Ovary (tissue), 9 donors: ENCODE results near the gene RDX. TPM values are rescaled to one million over a fixed set of nuclear protein-coding genes. Genes with fewer than 3 reads are reported as not detected.

ENCODE experiments used
- DNase-seq, 5 donors: peaks; one replicate each; pipeline ENCODE4 v3.0.0-alpha.2; 2019 to 2020
- H3K27ac ChIP-seq, 2 donors: fragments of 200-600 bp; one replicate each; pipeline versions ENCODE4 v1.5.1 to v1.8.0; 2019 to 2022
- H3K27me3 ChIP-seq: fragments of 200-600 bp; one replicate; pipeline ENCODE4 v1.8.0; 2022
- H3K36me3 ChIP-seq: fragments of 200-600 bp; sonication (generic); one replicate; pipeline ENCODE4 v1.5.1; 2019
- H3K4me1 ChIP-seq: one replicate; pipeline ENCODE4 v1.8.1; 2013; ENCODE audit warnings: mild to moderate bottlenecking, moderate library complexity; ENCODE audit not compliant: insufficient read depth
- H3K4me3 ChIP-seq: fragments of 200-600 bp; sonication (generic); one replicate; pipeline ENCODE4 v1.5.1; 2017
- H3K9me3 ChIP-seq, 2 donors: fragments of 200-600 bp in 1 of 2; sonication (generic) in 1 of 2; one replicate each; pipeline versions ENCODE4 v1.5.1 to v1.8.1; 2013 to 2019; ENCODE audit warnings: mild to moderate bottlenecking in 1 of 2, moderate library complexity in 1 of 2
- EP300 ChIP-seq: sonication (generic); formaldehyde crosslinking; IDR thresholded peaks from one replicate; pipeline ENCODE4 v1.6.1; 2017; ENCODE audit warnings: antibody characterized with exemption
- POLR2A ChIP-seq: fragments of 450-650 bp; IDR thresholded peaks from one replicate; pipeline ENCODE4 v1.6.1; 2017; ENCODE audit warnings: antibody characterized with exemption, mild to moderate bottlenecking, moderate library complexity
- WGBS, 3 donors: extraction: QIAGEN DNeasy Blood & Tissue Kit in 1 of 3; methylation state at CpG; one replicate each; pipeline versions ENCODE4 v1.1.5 to v1.1.7; 2013 to 2017; 5-methylcytosine and 5-hydroxymethylcytosine counted together
- intact Hi-C, 4 donors: fragments of 100-400 bp; cut with DNase I; formaldehyde crosslinking; loops; one replicate each; pipeline versions ENCODE4 v1.11.0 to v1.15.1; 2022 to 2023
- polyA plus RNA-seq, 2 donors: library from polyadenylated mRNA; stranded (reverse); fragments of 200-250 nt in 1 of 2; fragments of 350-450 nt in 1 of 2; fragmentation: Illumina TruSeq in 1 of 2; extraction: RNeasy Lipid Tissue Mini Kit (QIAGEN cat#74804) in 1 of 2; gene quantifications; one replicate each; pipeline ENCODE4 v1.2.3, GENCODE V29; 2013 to 2014
- total RNA-seq, 7 donors: library from RNA; depleted of rRNA in 2 of 7; stranded (reverse); fragments of >200 nt in 2 of 7; fragmentation: NEBNext Ultra II Directional in 3 of 7; extraction: Animal tissue kit (Norgen Biotek cat#: 25700) in 3 of 7; gene quantifications; one replicate each; pipeline versions ENCODE4 v1.1.0 to v1.2.4, GENCODE V29; 2016 to 2023
- TF ChIP-seq, protein P1 (sequence below), 3 donors: fragments of 450-650 bp in 2 of 3; fragments of 200-600 bp in 1 of 3; IDR thresholded peaks; one replicate each; pipeline versions ENCODE4 v1.5.1 to v1.8.0; 2016 to 2022; ENCODE audit warnings: antibody characterized with exemption in 3 of 3, mild to moderate bottlenecking in 1 of 3
- donor health status: DM: no; HTN: no; CAD: no; lungs with moderate emphysema.
- donor health status: DM: no; HTN: no; CAD: no.
- donor health status: Bipolar disorder and iron deficiency.
- donor health status: DM: yes; HTN: yes; CAD: no.
- donor health status: DM: no; HTN: no; CAD: no.
- donor health status: DM: yes; HTN: yes; CAD: no.

RDX gene
- total and polyA plus RNA-seq, 9 donors = 40.0 to 175 (median 126) TPM

DNA sequence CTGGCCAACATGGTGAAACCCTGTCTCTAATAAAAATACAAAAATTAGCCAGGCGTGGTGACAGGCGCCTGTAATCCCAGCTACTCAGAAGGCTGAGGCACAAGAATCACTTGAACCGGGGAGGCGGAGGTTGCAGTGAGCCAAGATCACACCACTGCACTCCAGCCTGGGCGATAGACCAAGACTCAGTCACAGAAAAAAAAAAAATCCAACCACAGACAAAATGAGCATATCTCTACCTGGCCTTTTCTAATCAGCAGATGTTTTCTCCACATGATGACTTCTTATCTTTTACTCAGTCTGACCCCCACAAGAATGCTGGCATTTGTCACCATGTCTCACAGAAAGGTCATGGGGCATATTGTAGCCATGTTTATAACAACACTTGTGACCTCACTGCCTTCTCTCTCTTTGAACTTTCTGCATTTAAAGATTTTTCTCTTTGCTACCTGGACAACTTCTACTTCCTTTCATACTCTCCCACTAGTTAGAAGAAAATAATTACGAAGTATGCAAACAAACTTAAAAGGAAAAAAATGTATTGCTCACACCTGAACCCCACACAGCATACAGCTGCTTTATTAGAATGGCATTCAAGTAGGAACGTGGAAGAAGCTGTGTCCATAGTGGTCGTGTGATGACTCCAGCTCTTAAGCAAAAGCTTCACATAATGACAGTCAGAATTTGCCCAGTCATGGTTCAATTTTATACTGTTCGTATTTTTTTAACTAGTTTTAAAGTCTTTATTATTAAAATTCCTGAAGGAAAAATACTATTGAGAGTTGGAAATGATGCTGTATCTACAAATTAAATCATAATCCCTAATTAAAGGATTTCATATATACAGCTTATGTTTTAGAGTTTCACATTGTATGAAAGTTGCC, 137.9 kb downstream of the RDX start:
- no peak for DNase-seq
- intact Hi-C loops = no loop called here
- WGBS, 3 donors = 89 to 95% (median 93%) methylated on average over 9 of the region's 9 CpGs
- H3K27ac ChIP-seq = no peak overlapping the region
- no peaks in the 10 kb centered on the region for H3K9me3 ChIP-seq
- H3K4me1 ChIP-seq = no peaks in the 10 kb centered on the region
- H3K27me3 ChIP-seq = no peaks in the 10 kb centered on the region
- H3K36me3 ChIP-seq = no peaks in the 10 kb centered on the region
- no peak overlapping the region for H3K4me3 ChIP-seq
- no peak for TF ChIP-seq EP300
- TF ChIP-seq, protein P1, sequence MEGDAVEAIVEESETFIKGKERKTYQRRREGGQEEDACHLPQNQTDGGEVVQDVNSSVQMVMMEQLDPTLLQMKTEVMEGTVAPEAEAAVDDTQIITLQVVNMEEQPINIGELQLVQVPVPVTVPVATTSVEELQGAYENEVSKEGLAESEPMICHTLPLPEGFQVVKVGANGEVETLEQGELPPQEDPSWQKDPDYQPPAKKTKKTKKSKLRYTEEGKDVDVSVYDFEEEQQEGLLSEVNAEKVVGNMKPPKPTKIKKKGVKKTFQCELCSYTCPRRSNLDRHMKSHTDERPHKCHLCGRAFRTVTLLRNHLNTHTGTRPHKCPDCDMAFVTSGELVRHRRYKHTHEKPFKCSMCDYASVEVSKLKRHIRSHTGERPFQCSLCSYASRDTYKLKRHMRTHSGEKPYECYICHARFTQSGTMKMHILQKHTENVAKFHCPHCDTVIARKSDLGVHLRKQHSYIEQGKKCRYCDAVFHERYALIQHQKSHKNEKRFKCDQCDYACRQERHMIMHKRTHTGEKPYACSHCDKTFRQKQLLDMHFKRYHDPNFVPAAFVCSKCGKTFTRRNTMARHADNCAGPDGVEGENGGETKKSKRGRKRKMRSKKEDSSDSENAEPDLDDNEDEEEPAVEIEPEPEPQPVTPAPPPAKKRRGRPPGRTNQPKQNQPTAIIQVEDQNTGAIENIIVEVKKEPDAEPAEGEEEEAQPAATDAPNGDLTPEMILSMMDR (IDR thresholded peaks at IDR 0.05) = no peak
- no peak for TF ChIP-seq POLR2A

DNA sequence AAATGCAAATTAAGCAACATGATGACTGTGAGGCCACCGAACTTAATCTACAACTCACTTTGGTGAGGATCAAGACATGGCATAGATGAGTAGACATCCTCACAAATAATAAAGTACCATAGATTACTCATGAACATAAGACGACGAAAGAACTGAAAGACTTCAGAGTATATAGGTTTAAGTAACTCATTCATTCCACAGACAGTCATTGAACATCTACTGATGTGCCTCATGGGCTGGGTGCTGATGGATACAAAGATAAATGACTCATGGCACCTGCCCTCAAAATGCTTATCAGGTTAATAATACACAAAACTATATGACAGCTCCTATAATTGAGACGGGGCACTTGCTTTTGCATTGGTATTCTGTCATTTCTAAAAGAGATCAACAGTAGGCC, 139.9 kb downstream of the RDX start:
- TF ChIP-seq, protein P1 (IDR thresholded peaks at IDR 0.05) = no peak
- TF ChIP-seq POLR2A (no peak), EP300 (no peak)
- WGBS, 3 donors = 95 to 98% (median 97%) methylated on average over 4 of the region's 4 CpGs
- no peak overlapping the region for H3K4me3 ChIP-seq

DNA sequence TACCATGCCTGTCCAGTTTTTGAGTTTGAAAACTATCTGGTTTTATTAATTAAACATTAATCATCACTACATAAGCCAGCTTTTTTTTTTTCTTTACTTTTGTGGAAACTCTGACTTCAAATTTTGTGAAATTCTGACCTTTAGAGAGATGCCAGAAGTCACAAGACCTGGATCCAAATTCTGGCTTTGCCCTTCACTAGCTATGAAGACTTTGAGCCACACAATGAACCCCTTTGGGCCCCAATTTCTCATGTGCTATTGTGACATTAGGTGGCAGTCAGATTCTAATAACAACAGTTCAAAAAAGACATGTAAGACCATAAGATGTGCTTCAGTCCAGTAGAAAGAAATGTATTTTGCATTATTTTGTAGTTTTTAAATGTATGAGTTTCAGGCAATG, 142.9 kb downstream of the RDX start:
- peaks cover 3% of the 10 kb centered on the region for H3K4me1 ChIP-seq
- no peak for TF ChIP-seq EP300
- TF ChIP-seq, protein P1 (IDR thresholded peaks at IDR 0.05) = no peak
- no peak for TF ChIP-seq POLR2A
- H3K9me3 ChIP-seq = no peaks in the 10 kb centered on the region
- no peak for DNase-seq
- H3K4me3 ChIP-seq = no peak overlapping the region
- intact Hi-C loops = no loop called here
- H3K36me3 ChIP-seq = no peaks in the 10 kb centered on the region
- H3K27ac ChIP-seq = no peak overlapping the region
- no peaks in the 10 kb centered on the region for H3K27me3 ChIP-seq

More for the DNA sequence above, 139.9 kb downstream of the RDX start:
- no peaks in the 10 kb centered on the region for H3K27me3 ChIP-seq
- no peak for DNase-seq
- H3K9me3 ChIP-seq = no peaks in the 10 kb centered on the region
- H3K4me1 ChIP-seq = peaks cover 3% of the 10 kb centered on the region
- intact Hi-C loops = no loop called here
- H3K27ac ChIP-seq = no peak overlapping the region
- H3K36me3 ChIP-seq = no peaks in the 10 kb centered on the region

DNA sequence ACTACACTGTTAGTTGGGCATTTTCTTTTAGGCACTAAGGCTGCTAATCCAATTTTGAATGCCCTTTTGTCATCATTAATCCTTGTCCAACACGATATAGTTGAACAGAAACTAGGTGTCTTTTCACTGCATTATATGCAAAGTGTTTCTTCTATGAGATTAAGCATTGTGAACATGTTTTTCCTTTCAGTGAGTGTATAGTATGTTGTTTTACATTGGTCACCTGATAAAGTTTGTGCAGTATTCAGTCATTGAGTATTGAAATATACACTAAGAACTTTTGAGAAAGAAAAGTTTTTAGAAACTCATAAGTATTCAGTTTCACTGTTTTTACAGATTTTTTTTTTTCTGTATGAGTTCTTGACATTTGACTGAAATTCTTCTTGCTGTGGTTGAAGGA, 144.2 kb downstream of the RDX start:
- no peaks in the 10 kb centered on the region for H3K9me3 ChIP-seq
- peaks cover 4% of the 10 kb centered on the region for H3K4me1 ChIP-seq
- no peak for TF ChIP-seq POLR2A
- 45 to 83% (median 55%) methylated on average over 1 of the region's 1 CpG for WGBS, 3 donors
- H3K4me3 ChIP-seq = no peak overlapping the region
- intact Hi-C loops = no loop called here
- no peak for DNase-seq
- H3K36me3 ChIP-seq = no peaks in the 10 kb centered on the region
- H3K27me3 ChIP-seq = no peaks in the 10 kb centered on the region
- H3K27ac ChIP-seq = no peak overlapping the region
